ENCODE data around the gene SYNE2.
"Not testable (repeated sequence)": the region's sequence is repeated elsewhere in the genome, so short reads cannot be mapped to it uniquely, and the experiment has no call there.

SYNE2 gene

GRCh38 chr14:64038841-64039542 is 186.2 kb downstream of the SYNE2 start:
- peak; percentile 7 for DNase-seq

DNA sequence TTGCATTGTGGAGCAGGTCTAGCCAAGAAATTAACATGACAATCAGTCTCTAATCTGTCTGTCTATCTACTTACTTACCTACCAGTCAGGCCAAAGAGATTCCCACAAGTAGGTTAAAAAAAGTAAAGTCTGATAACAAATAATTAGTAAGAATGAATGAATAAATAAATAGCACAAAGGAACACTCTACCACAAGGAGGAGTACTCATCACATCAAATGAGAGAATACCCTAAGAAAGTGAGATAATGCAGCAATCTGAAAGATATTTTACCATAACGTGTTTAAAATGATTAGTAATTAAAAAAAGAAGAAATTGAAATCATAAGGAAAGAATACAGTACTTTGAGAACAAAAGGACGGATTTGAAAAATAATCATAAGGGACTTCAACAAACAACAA is 187.2 kb downstream of the SYNE2 start:
- peak; percentile 6 for DNase-seq

GRCh38 chr14:64043296-64043695 is 190.5 kb downstream of the SYNE2 start:
- not testable (repeated sequence) for DNase-seq

DNA sequence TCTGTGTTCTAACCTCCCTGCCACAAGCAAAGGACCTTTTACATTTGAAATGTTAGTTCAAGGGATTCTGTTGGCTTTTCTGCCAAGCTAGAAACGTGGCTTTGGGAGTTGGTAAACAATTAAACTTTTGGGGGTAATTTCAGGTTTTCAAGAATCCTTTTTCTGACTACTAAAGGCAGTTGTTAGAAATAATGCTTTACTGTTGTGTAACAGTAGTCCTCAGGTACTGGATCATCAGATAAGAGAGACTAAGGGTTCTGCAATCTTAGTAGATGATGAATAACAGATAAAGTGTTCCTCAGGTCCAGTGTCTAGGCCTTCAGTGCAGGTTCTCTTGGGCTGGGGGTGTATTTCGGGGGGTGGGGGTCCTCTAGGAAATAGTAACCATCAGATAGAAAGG is 192.3 kb downstream of the SYNE2 start:
- DNase-seq = no peak

DNA sequence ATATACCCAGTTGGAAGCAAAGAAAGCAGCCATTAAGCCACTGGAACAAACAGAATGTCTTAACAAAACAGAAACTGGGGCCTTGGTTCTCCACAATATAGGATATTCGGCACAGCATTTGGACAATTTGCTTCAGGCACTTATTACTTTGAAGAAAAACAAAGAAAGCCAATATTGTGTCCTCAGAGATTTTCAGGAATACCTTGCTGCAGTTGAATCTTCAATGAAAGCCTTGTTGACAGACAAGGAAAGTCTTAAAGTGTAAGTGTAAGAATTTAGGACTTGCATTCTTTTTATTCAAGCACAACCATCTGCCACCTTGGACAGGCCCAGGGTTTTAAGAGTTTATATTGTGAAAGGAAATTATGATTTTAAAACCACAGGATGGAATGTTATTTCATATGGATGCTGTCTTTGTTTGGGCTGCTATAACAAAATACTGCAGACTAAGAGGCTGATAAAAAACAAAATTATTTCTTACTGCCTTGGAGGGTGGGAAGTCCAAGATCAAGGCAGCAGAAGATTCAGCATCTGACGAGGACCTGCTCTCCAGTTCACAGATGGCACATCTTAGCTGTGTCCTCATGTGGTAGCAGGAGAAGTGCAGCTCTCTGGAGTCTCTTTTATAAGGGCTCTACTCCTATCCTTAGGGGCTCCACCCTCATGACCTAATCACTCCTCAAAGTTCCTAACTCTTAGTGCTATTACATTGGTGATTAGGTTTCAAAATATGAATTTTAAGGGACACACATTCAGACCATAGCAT is 197.0 kb downstream of the SYNE2 start:
- no peak for DNase-seq

GRCh38 chr14:64053694-64054669 is 201.2 kb downstream of the SYNE2 start:
- DNase-seq = no peak

GRCh38 chr14:64059454-64060198 is 206.8 kb downstream of the SYNE2 start:
- no peak for DNase-seq

GRCh38 chr14:64060199-64060545 is 207.4 kb downstream of the SYNE2 start:
- no peak for DNase-seq

DNA sequence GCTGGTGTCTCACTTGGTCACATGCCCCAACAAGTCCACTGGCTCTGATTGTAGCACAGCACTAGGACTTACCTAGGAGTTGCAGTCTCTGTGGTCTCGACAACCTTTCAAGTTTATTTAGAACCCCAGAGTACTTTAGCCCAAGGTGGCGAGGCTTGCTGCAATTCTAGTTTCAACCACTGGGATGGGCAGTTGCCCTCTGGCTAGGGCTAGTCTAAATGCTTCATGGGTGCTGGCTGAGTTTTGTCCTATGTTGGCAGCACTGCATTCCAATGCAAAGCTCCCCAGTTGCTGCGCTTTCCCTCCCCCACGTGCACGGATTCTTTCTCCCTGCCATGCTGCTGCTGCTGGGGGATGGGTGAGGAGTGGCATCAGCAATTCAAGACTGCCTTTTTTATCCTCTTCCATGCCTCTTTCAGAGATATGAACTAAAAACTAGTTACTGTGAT is 207.9 kb downstream of the SYNE2 start:
- peak; percentile 31 for DNase-seq

GRCh38 chr14:64061115-64061514 is 208.3 kb downstream of the SYNE2 start:
- no peak for DNase-seq

GRCh38 chr14:64061706-64062105 is 208.9 kb downstream of the SYNE2 start:
- no peak for DNase-seq

GRCh38 chr14:64062381-64063115 is 209.7 kb downstream of the SYNE2 start:
- DNase-seq = no peak

- no peak for DNase-seq
Measured at GRCh38 chr14:64064447-64064846, 211.6 kb downstream of the SYNE2 start.

DNA sequence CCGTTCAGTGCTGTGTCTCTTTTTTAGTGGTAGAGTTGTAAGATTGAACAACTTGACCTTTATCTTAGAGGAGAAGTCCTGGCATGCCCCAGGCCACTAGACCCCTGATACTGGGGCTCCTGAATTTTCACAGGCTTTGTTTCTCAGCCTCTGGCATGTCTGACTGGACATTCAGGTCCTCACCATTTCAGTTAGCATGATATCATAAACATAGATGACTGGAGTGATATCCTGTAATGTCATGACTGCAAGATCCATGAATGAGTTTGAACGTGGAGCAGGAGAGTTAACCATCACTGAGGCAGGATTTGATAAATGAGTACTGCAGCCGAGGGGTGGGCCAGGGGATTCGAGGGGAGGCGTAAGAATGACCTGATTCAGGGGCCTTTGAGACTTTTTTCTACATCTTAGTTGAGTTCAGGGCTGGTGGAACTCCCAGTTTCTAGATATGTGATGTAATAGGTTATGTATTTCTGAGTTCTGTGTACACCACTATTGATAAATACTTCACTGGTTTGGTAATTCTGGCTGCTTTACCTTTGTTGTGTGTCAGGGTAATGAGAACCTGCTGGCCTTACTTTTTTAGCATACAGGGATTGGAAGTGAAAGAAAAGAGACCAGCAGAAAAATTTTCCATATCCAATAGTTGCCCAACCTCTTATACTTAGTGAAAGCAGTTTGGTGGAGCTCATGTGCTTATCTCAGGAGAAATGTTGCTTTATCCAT is 217.0 kb downstream of the SYNE2 start:
- no peak for DNase-seq

DNA sequence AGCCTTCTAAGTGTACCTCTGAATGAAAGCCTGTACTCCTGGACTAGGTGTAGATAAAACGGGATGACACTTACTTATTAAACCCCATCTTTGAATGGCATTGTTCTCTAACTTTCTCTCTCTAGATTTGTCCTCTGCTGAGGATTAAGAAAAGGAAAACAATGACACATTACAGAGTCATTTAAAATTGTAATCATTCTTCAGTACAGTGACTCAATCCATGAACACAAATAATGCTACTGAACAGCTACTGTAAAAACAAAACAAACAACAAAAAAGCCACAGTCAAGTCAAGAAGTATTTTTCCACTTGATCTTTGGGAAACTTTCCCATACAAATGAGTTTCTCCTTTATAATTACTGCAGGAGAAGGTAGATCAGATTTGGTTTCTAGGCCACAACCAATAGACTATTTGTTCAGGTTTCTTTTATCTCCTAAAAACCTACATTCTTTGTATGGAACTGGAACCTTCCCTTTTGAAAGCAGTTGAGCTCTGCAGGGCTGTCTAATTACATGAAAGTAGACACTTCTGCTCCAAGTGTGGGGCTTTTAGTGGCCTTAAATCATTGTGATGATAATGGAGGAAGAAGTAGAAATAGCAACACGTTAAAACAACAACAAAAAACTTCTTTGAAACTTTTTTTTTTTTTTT is 222.3 kb downstream of the SYNE2 start:
- peak; percentile 77 for DNase-seq

- no peak for DNase-seq
Measured at GRCh38 chr14:64075613-64076005, 222.8 kb downstream of the SYNE2 start.

GRCh38 chr14:64080452-64080851 is 227.6 kb downstream of the SYNE2 start:
- no peak for DNase-seq

- no peak for DNase-seq
Measured at GRCh38 chr14:64081174-64081746, 228.5 kb downstream of the SYNE2 start.

DNA sequence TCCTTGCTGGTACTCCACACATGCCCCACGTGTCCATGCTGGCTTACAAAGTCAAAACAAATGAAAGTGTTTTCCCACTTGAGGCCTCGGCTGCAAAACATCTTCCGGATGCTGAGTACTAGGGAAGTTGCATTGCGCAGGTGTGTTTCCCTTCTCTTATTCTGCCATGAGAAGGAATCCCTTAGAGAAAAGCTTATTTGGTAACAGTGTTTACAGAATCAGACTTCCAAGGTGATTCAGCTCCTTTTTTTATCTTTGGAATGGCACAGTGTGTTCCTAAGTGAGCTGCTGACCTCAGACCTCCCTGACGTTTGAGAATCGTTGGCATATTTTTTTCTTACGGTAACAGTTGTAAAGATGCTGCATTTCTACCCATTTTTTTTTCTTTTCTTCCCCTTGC is 230.0 kb downstream of the SYNE2 start:
- no peak for DNase-seq

- no peak for DNase-seq
Measured at GRCh38 chr14:64088647-64088964, 235.8 kb downstream of the SYNE2 start.

Measured in fibroblast of skin of back (primary cell).